ENCODE measurements around the gene FAM117A.
A peak's percentile ranks its signal among the peaks of the same experiment; 100 is the strongest.

The FAM117A gene

DNA sequence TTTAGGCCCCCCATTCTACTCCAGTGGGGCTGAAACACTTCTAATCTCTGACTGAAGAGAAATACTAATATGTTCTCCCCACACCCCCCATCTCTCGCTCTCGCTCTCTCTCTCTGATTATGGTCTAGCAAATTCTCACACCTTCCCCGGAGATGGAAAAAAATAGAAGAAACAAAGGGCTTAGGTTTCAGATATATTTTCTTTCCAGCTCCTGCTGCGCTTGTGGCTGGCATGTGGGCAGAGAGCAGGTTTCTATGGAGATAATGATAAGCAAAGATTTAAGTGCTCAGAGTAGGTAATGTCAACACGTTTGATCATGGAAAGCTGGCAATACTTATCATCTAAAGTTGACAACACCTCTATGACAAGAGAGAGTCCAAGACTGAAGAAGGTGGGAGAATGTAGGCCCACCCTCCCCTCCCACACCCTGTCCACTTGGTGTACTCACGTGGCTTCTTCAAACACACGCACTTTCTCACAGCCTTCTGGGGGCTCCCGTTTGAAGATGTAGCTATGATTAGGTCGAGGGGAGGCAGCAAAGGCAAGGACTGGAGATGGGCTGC, 48.1 kb downstream of the FAM117A start:
- DNase-seq (ENCODE audit: low read depth, low spot score), result no peak
- H3K27ac ChIP-seq, result no peak overlapping the region

DNA sequence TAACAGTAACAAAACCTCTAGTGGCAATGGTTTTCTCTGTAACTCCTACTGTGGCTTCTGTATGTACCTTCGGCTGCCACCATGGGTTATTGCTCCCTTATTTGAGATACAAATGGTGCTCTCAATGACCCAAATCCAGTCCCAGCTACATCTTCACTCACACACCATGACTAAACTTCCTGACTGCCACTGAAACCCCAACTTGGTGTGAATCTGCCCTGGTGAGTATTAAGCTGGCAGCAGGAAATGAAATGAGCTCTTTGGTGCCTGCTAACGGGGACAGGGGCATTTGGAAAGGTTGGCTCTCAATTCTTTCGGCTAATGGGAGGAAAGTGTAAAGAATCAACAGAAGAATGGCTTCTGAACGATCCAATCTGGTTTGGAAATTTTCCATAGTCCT, 48.7 kb downstream of the FAM117A start:
- no peak for DNase-seq (ENCODE audit: low read depth, low spot score)
- H3K27ac ChIP-seq, result no peak overlapping the region

DNA sequence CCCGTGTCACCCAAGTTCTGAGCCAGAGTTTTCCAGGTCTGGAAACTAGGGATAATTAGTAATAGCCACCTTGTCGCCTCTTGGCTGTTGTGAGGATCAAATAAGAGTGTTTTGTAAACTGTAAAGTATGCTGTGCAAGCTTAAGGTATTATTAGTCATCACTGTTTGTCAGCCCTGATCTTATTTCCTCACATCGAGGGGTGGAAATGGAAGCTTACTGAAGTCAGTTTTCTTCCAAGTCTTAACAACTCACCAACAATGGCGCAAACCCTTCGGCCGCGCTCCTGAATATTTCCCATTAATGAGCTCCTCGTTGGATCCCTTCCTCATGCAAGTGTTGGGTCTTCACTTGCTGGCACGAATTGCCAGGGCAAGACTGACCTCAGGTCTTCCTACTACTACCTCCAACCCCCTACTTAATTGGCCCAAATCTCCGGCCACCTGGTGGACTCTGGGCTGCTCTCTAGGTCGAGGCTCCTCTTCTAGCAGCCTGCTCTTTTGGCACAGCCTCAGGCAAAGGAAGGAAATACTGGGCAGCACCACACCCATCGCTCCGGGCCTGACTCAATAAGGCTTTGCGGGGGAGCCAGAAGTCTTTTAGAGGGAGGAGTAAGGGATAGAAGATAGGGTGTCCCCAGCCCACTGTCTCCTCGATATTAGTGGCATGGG, 55.3 kb downstream of the FAM117A start:
- peak overlapping the region; percentile 81 for H3K27ac ChIP-seq
- no peak for DNase-seq (ENCODE audit: low read depth, low spot score)

GRCh38 chr17:49707608-49708514, 56.1 kb downstream of the FAM117A start, which contains the start of gene SLC35B1:
TSS of gene SLC35B1 (minus strand) at chr17:49707964. CDS start at chr17:49707833, 131 bp downstream.
- peak within 1 kb of the TSS; percentile 81 for H3K27ac ChIP-seq
- peak; percentile 96 for DNase-seq (ENCODE audit: low read depth, low spot score)

- H3K27ac ChIP-seq, result peak overlapping the region; percentile 81
- no peak for DNase-seq (ENCODE audit: low read depth, low spot score)
These were observed 56.7 kb downstream of the FAM117A start for GRCh38 chr17:49707246-49707607.

- H3K27ac ChIP-seq, result no peak overlapping the region
- DNase-seq (ENCODE audit: low read depth, low spot score), result no peak
These were observed 58.7 kb downstream of the FAM117A start for GRCh38 chr17:49705254-49705653.

DNA sequence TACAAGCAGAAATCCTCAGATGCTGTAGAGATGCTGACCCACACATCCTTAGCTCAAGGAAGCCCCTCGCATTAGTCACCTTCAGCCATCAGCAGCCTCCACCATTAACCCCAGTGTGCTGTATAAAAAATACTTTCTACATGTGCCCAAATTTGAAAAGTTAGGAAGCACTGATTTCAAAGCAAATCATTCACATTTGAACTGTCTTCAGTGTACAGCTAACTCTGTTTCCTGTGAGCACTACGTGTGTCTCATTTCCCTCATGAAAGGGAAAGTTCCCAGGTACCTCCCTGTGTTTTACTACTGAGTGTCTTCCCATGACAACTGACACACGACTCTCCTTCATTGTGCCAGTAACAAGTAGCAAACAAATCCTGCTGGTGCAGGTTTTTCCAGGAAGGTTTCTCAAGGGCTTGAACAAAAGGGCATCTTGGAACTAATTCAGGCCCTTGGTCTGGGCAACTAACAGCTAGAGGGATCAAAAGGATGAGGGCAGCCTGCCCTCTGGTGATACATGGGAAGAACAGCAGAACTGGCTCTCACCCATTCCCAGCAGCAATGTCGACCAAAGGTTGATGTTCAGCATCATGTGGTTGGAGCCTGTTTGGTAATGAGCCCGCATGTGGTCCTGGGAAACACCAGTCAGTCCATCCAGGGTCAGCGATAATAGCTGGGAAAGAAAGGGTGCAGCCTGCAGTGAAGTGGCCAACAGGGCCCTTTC, 60.2 kb downstream of the FAM117A start:
- no peak overlapping the region for H3K27ac ChIP-seq
- no peak for DNase-seq (ENCODE audit: low read depth, low spot score)

DNA sequence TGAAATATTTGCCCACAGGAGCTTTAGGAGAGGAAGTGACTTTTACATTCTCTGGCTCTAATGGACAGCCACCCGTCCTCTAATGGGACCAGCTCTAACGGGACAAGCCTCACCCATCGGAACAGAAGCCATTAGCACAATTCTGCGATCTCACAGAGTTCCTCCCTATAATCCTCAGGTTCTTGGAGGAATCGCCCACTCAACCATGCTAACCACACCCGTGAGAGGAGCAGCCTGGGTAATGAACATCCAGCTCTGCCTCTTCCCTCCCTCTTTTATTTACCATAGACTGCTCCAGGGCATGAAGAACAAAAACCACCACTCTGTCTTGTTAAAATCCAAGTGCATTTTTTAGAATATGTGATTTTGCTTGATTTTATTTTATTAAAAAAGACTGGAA, 63.0 kb downstream of the FAM117A start:
- no peak for DNase-seq (ENCODE audit: low read depth, low spot score)
- no peak overlapping the region for H3K27ac ChIP-seq

DNA sequence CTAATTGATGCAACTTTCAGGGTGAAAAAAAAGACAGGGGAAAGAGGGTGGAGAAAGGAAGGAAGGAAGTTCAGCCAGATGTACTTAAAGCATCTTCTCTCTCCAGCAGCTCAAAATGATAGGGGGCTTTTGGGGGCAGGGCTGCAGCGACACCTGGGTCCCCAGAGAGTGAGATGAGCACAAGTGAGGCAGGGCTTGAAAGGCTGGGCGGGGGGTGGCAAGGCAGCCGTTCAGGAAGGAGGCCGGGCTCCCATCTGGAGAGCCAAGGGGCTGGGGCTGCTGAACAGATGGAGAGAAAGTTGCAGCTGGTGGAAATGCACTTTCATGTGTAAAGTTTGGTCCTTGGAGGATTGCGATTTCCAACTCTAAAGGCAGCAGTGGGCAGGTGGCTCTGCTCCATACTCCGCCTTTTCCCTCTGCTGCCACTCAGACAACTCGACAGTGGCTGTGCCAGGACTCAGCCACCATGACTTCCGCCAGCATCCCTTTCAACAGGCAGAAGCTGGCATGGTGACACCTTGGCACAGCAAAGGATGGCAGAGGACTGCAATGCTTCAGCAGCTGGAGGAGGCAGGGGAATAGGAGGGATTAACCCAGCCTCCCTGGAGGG, 63.9 kb downstream of the FAM117A start:
- no peak for DNase-seq (ENCODE audit: low read depth, low spot score)
- no peak overlapping the region for H3K27ac ChIP-seq

- H3K27ac ChIP-seq, result no peak overlapping the region
- DNase-seq (ENCODE audit: low read depth, low spot score), result no peak
These were observed 65.9 kb downstream of the FAM117A start for GRCh38 chr17:49698005-49698404.

GRCh38 chr17:49696233-49696761, 67.6 kb downstream of the FAM117A start:
- DNase-seq (ENCODE audit: low read depth, low spot score), result no peak
- no peak overlapping the region for H3K27ac ChIP-seq

- no peak for DNase-seq (ENCODE audit: low read depth, low spot score)
- H3K27ac ChIP-seq, result no peak overlapping the region
These were observed 68.2 kb downstream of the FAM117A start for GRCh38 chr17:49695698-49696232.

- H3K27ac ChIP-seq, result no peak overlapping the region
- no peak for DNase-seq (ENCODE audit: low read depth, low spot score)
These were observed 68.9 kb downstream of the FAM117A start for GRCh38 chr17:49694847-49695697.

GRCh38 chr17:49692751-49693150, 71.2 kb downstream of the FAM117A start:
- DNase-seq (ENCODE audit: low read depth, low spot score), result no peak
- H3K27ac ChIP-seq, result no peak overlapping the region

DNA sequence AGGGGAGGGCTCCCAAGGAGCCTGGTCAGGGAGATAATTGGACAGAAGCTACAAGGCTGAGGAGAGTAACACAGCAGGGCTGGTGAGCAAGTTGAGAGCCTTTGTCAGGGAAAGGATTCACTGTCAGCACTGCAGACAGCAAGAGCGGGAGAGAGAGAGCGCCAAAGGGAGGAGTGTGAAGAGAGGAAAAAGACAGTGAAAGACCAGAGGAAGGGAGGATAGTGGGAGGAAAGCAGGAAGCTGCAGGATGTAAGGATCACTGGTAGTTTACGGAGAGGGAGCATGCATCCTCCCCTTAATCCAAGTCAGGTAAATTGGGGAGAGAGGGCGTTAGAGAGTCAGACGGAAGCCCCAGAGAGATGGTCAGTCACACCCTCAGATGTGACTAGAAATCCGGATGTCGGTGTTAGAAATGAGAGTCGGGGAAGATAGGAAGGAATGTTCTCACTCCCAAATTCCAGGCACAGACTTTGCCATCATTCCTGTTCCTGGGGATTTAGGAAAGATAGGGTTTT, 72.2 kb downstream of the FAM117A start:
- DNase-seq (ENCODE audit: low read depth, low spot score), result no peak
- H3K27ac ChIP-seq, result no peak overlapping the region

GRCh38 chr17:49691086-49691676, 72.8 kb downstream of the FAM117A start:
- no peak for DNase-seq (ENCODE audit: low read depth, low spot score)
- H3K27ac ChIP-seq, result no peak overlapping the region

GRCh38 chr17:49690256-49690655, 73.7 kb downstream of the FAM117A start:
- no peak overlapping the region for H3K27ac ChIP-seq
- DNase-seq (ENCODE audit: low read depth, low spot score), result no peak

DNA sequence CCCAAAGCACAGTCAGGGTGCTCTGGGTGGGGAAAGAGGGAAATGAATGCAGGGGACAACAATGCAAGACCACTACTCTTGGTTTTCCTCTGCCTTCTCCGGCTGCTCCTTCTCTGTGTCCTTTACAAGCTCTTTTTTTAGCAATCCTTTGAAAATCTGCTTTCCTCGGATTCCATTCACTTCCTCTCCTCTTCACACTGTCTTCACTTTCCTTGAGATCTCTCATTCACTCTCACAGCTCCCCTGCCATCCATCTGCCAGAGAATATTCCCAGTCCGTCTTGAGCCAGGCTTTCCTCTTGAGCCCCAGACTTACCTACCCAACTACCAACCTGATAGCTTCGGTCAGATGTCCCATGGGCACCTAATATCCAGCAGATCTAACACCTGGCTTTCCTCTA, 75.1 kb downstream of the FAM117A start:
- no peak overlapping the region for H3K27ac ChIP-seq
- no peak for DNase-seq (ENCODE audit: low read depth, low spot score)

Data from epithelial cell of prostate (primary cell).